ENCODE results near the gene PLXNA2.

- TF ChIP-seq CTCF (IDR thresholded peaks at IDR 0.05), result no peak
- TF ChIP-seq POLR2A (IDR thresholded peaks at IDR 0.05), result no peak
These were observed 22.9 kb downstream of the PLXNA2 start for GRCh38 chr1:208221291-208221622.
